Astrocyte of the hippocampus (primary cell): ENCODE data around the gene MEIS2.
A peak's percentile ranks its signal among the peaks of the same experiment; 100 is the strongest.

Source experiments
- DNase-seq: peaks from one replicate; pipeline ENCODE4 v3.0.0; 2011; ENCODE audit warnings: low read depth, low spot score

The MEIS2 gene

DNA sequence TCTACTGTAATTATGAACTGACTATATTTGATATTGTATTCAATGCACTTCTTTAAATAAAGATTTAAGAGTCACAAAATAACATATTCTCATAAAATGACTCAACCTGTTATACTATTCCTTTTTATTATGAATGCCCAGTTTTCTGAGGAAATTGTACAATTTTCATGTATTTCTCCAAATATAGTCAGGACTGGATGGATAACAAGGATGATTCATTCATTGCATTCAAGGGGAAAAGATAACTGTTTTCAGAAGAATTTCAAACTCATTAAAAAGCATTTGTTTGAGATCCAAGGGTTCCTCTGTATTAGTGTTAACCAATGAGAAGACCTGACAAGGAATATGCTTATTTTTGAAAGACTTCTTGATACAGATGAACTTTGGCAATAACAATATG lies 163.7 kb downstream of the MEIS2 start:
- DNase-seq = no peak

DNA sequence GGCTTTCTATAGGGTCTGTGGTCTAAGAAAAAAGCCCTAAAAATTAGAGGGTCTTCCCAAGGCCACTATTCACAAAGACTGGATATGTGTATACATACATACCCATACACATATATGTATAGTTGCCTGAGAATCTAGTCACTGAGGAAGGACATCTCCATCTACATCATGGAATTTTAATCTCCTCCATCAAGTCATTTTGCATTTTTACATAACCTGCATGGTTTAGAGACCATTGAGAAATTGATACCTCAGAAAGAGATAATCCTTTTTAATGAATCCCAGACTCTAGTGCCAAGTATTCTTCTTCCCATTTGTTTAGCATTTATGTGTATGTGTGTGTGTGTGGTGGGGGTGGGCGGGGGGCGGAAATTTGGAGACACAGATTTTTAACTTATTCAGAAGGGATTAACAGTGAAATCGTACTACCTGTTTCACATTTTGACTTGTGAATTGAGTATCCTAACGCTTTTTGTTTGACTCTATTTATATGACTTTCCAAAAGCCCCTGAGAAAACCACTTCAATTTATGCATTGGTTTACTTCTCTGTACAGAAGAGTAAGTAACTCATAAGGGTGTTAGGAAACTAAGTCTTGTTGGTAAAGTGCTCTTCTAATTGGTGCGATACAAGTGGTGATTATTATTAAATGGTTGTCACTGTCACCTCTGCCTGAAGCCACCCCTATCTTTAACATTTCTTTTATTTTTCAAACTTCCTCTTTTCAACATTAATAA lies 166.9 kb downstream of the MEIS2 start:
- no peak for DNase-seq

DNA sequence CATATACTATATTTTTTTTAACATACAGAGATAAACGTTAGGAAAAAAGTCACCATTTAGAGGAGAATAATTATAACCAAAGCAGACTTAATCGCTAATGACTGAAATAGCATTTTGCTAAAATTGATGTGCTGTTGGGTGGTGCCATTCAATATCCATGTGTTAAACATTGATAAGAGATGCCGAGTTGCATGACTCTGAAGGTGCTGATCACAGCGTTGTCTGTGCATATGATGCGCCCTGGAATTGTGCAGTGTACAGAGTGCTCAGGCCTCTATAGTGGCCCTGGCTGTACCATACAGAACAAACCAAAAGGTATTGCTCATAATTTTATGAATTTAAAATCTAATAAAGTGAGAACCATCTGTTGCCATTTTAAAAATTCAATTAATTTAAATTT lies 168.3 kb downstream of the MEIS2 start:
- DNase-seq = no peak

DNA sequence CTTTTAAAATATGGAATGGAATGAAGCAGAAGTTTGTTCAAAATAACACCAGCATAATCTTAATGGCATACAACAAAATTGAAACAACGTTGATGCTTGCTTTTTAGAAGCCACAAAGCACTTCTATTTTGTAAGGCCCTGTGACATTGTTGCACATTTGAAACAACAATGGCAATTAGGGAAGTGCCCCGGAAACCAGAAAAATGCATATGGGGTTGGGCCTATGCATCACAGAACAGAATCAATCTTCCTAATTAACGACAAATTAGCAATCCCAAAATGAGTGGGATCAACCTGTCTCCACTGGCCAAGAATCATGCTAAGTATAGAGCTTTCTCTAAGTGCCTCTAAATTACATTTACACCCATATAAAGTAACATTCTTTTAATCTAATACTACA lies 168.9 kb downstream of the MEIS2 start:
- no peak for DNase-seq

DNA sequence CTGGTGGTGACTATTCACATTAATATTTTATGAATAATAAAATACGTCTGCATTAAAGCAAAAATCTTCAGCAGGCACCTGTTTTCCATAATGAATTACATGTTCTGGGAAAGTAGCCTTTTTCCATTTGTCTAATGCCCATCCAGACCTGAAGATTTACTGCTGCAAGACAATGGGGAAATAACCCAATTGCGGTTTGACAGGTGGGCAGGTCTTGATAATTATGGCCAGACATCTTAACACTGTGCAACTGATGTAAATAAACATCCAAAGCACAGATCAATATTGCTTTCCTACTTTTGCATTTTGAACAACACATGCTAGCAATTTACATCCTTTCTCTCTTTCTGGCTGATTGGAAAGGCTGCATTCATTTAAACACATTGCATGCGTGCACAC lies 173.9 kb downstream of the MEIS2 start:
- DNase-seq = no peak

DNA sequence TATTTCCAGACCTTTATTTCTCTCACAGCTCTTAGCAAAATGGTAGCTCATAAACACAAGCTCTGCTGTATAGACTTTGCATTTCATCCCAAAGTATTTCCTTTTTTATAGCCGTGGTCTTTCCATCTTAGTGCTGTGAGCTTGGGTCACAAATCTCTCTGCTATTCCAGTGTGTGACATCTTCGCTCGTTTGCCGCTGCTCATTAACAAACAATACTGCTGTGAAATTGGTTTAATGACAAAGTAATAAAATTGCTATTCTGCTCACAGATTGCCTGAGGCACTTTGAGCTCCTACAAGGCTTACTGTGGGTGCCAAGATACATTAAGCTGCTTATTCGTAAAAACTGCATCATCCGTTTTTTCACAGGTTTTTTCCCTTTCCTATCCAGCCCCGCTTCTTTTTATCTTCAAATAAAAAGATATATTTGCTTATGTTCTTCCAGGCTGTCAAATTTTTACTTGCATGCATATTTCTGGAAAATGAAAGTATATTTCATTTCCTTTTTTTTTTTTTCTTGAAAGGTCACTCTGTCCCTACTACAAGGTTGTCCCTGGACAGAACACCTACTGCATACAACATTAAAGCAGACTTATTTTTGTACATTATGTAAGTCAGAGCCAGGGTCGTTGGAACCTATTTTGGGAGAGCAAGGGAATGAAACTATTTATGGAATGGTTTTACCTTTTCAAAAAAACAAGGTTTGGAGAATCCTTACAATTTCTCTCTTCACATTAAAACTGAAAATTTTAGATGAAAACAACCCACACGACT lies 174.5 kb downstream of the MEIS2 start:
- DNase-seq = no peak

DNA sequence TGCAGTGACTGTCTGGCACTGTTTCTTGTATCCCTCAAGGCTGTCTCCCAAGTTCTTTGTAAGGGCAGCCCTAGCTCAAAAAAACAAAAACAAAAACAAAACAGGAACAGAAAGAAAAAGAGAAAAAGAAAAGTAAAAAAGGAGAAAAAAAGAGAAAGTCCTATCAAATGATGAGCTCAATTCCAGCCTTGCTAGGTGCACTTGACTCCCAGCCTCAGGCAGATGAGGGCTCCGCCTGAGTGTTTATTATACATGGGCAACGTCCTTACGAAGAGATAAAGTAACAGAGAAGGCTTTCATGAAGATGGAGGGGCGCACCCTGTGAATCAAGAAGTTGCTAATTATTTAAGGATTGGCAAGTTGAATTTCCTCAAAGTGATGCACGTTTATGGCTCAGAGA lies 175.3 kb downstream of the MEIS2 start:
- DNase-seq = no peak

DNA sequence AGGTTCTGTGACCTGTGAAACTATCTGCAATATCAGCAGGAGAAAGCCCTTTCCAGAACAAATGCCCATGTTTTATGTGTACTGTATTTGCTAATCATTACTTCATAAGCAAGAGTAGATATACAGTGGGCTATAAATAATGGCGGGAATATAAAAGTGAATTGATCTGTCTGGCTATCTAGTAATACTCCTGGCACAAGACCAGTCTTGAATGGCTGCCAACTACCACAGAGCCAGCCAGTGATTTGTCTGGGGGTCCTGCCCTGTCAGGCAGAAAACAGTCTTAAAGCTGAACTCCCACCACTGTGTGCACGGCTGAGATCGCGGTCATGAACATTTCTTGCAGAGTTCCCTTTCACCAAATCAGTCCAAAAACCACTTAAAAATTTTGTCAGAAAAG lies 176.3 kb downstream of the MEIS2 start:
- DNase-seq = peak; percentile 42

DNA sequence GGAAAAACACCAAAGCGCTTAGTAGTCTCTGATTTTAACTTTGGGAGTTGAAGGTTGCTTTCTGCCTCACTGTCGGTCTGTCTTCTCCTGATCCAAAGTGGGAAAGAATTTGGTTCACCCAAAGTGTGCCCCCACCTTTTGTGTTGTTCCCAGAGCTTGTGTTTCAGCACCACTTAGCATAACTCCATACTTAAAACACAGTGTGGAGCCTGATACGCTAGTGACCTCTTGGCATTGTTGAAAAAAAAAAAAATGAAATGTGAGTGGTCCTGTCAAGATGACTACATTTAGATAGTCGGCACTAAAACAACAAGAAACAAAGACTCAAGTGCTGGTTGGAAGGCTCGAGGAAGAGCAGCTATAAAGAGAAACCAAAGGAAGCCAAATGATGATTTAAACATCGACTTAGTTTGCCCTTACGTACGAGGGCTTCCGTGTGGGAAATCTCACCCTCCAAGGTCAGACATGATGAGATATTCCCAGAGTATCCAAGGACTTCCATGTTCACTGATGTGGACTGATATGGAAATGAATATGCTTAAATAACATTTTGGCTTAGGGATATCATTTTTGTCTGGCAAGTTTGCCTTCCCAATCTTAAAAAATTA lies 178.8 kb downstream of the MEIS2 start:
- no peak for DNase-seq

DNA sequence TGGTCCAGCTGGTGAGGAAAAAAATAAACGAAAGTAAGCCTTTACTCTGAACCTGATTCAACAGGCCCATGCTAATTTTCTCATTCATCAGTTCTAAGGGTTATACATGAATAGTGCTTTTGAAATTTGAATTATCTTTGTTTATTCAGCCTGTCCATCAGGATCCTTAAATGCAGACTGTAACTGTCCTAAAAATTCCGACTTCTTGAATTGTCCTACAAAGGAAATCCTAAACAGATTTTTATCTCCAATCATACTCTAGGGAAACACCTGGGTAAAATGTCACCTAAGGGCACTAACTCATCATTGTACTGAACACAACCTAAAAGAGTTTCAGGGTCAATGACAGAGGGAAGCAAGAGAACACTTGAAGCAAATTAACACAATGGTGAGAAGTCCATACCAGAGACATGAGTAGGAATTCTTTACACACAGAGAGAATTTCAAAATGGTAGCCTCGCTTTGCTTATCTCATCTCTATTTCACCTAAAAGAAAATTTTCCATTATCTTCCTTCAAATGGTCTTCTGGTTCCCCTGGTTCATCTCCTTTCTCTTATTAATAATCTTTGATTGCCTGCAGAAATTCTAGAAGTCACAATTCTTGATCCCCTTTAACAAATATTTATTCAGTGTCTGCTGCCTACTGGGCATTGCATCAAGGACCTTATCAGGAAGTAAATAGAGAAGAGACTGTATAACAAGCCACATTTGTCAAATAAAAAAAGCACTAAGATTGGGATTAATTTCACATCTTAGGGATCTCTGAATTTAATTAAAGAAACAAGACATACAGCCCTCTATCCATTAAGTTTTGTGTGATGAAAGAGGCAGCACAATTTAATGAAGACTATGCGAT lies 182.7 kb downstream of the MEIS2 start:
- no peak for DNase-seq

DNA sequence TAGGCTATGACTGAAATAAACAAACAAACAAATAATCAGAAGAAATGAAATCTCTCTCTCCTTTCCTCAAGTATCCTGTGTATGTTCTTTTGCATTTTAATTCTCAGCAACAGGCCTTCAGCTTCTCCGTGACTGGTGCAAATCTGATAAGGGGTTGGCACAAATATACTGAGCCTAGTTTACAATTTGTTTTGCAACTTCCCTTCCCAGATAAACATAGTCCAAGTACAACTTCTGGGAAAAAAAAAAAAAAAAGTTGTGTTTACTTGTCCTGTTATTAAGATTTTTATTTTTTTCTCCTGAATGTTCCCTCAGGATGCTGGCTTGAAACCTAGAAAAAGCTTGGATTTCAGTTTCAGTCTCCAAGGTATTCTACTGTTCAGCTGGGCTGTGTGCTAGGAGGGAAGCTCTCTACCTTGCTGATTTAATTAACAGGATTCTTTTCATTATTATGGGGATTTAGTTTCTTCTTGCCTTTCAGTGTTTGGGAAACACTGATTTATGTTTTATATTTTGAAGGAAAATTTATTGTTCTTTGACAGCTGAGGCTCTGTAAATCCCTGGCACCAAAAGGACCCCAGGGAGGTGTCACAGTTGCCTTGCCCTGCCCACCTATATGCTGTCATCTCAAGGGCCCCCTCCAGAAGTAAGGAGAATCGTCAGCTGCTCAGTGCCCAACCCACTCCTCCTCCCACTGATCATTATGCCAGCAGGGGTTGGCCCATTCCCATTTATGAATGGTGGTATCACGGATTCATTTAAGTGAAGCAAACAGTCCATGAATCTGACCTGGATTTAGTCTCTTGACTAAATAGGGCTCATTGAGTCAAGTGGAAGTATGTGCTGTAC lies 185.2 kb downstream of the MEIS2 start:
- DNase-seq = peak; percentile 29

DNA sequence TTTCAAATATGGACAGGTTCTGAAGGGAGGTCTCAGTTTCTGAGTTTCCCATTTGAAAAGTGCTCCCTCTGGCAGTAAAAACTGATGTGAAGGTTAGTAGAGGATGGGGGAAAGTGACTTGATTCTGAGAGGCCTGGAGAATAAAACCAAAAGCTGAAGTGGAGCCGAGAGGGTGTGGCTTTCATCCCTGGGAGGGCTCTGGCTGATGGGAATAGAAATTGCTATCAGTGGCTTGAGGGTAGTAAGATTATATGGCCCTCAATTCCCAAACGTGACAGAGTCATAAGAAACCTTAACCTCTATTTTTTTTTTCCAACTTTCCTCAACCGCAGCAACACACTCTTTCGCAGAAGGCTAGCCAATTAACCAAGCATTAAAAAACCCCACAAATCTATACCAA lies 185.9 kb downstream of the MEIS2 start:
- DNase-seq = no peak

DNA sequence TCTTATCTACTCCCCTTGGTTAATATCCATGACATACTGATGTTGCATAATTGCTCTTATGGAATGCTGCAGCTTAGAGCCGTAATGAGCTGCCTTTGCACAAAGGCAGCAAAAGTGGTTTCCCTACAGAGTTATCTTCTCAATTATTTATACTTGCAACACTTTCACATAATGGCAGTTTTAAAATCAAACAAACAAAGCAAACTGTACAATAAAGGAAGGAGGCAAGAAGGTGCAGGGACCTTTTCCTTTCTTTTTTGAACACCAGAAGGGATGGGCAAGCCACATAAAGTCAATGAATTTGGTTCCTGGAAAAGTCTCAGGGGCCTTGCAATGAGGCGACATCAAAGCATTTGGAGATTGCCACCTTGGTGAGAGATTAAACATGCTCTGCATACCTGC lies 188.0 kb downstream of the MEIS2 start:
- DNase-seq = peak; percentile 28

DNA sequence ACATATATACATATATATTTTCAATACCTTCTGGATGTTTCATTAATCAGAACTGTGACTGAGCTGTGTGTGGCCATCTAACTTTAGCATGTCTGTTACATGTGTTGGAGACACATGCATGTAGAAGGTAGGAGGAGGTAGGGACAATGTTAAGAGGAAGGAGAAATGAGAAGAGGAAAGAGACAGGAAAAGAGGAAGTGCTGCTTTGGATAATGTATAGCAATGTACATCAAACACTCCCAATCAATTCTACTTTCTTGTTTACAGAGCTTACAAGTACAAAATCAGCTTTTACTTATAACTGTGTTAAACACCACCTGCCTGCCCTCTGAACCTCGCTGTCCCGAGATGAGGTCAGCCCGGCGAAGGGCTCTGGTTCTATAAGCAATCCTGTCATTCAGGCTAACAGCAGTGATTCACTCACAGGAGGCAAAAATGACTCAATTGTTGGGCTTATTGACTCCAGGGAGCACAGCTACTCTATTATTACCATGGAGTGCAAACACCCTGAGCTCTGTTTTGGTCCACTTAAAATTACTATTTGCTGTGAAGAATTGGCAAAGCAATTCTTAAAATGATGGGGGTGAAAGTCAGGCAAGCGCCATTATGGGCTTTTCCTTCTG lies 188.9 kb downstream of the MEIS2 start:
- DNase-seq = peak; percentile 69

DNA sequence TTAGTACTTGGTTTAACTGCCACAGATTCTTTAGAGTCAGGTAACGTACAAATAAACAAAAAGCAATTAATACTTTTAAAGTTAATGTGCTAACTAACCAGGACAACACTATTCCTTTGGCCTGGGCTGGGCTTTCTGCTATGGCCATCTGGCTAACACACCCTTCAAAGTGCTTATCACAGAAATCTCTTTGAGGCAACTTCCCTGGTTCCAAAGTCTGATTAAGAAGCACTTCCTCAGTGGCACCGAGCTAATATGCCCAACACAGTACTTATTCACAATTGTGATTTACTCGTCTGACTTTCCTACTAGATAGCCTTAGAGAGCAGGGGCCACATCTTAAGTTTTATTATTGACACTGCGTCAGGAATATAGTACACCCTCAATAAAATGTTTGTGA lies 191.4 kb downstream of the MEIS2 start:
- DNase-seq = no peak

DNA sequence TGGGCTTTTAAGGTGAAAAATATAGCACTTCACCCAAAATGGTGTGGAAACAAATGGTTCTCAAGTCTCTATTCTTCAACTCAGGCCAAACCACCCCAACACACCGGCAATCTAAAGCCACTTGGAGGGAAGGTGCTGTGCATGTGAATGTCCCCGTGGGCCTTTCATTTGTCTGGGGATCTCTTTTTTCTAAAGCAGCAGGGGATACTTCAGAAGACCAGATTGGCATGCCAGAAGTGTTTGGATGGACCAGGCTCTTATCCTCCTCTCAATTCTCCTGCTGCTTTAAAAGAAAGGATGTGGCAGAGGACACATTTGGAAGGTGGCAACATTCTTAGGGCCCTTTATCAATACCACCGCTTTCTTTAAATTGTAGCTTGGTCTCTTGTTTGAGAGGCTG lies 193.1 kb downstream of the MEIS2 start:
- no peak for DNase-seq

DNA sequence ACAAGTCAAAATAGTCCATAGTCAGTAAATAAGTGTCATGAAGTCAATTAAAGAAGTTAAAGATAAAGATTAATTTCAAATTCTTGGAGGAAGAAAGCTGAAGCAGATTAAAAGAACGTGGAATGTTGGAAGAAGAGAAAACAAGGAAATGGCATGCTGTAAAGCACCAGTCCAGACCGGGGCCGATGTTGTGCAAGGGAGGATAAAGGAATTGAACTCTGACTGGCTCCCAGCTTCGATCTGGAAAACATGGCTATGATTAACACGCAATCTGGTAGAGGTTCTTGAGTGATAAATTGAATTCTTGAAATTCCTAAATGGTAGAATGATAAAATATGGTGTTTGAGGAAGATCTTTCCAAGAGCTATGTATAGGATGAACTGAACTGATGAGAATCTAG lies 194.4 kb downstream of the MEIS2 start:
- DNase-seq = peak; percentile 37

DNA sequence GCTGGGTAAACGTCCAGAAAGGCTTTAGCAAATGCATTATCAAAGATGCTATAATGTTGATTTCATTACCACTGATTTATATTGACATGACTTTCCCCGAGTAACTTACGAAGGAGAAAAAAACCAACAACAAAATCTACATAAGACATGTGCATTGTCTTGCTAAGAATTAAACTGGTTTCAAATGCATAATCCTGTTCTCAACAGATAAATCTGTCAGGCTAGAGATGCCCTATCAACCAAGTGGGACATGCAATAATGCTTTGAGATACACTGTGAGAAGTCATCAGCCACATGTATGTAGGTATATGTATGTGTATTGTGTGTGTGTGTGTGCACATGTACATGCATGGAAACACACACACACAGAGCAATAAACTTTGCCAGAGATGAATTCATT lies 195.6 kb downstream of the MEIS2 start:
- DNase-seq = no peak

DNA sequence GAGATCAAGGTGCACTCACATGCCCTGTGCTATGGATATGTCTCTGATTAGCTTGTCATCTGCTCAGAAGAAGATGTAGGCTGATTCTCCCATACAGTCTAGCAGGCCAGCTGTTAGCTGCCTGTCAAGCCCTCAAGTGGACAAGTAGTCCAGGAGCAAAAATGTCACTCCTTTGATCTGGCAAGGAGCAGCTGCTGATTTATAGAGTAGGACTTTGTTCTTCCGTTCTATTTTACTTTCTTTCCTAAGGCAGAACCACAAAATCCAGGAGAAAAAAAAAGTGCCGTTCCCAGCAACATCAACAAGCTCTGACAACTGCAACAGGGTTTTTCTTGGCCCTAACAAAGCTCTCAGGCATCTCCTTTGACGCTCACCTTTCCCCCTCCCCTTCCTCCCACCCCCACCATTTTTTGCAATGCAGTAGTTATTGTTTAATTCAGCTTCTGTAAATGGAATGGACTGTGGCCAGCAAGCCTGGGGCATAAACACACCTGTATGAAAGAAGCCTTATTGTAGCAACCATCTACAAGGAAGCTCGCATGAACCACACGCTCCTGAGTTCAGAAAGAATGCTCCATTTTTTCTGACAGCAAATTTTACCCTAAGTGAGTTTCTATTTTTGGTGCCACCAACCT lies 196.3 kb downstream of the MEIS2 start:
- peak; percentile 57 for DNase-seq

DNA sequence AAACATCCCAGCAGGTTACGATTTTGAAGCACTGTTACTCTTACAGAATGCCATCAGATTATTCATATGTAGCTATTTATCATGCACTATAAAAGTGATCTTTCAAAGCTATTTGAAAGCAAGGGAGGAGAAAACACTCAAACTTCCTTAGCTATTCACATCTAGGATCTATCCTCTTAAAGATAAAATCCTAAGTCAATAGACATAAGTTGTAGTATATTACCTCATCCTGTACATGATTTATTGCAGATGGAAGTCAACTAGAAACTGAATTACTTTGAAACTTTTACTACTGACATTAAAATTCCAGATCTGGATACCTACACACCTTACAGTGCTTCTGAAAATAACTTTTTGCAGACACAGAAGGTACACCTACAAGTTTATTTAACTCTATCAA lies 197.2 kb downstream of the MEIS2 start:
- DNase-seq = no peak
